OCI-LY3 (cell line): ENCODE results near the gene TXN.

Experiments used
- EZH2phosphoT487 ChIP-seq: fragments of 200-600 bp; shearing (Covaris generic); IDR thresholded peaks from 2 replicates; pipeline ENCODE4 v1.6.1; 2018; ENCODE audit warnings: antibody characterized with exemption, mixed run types, low read depth
- TF ChIP-seq, protein P1 (sequence below): fragments of 200-600, 300-600 bp; sonication (generic); IDR thresholded peaks from 2 replicates; pipeline ENCODE4 v1.5.1; 2014; ENCODE audit warnings: antibody characterized with exemption, low read length, low read depth

- TF ChIP-seq, protein P1, sequence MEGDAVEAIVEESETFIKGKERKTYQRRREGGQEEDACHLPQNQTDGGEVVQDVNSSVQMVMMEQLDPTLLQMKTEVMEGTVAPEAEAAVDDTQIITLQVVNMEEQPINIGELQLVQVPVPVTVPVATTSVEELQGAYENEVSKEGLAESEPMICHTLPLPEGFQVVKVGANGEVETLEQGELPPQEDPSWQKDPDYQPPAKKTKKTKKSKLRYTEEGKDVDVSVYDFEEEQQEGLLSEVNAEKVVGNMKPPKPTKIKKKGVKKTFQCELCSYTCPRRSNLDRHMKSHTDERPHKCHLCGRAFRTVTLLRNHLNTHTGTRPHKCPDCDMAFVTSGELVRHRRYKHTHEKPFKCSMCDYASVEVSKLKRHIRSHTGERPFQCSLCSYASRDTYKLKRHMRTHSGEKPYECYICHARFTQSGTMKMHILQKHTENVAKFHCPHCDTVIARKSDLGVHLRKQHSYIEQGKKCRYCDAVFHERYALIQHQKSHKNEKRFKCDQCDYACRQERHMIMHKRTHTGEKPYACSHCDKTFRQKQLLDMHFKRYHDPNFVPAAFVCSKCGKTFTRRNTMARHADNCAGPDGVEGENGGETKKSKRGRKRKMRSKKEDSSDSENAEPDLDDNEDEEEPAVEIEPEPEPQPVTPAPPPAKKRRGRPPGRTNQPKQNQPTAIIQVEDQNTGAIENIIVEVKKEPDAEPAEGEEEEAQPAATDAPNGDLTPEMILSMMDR, result no peak
- TF ChIP-seq EZH2phosphoT487, result no peak
Measured at GRCh38 chr9:110240198-110240597, 16.1 kb downstream of the TXN start.
